ENCODE measurements around the gene CMSS1. TPM values are rescaled to one million over a fixed set of nuclear protein-coding genes. Genes with fewer than 3 reads are reported as not detected.
A peak's percentile ranks its signal among the peaks of the same experiment; 100 is the strongest.

Gene CMSS1
- total and polyA plus RNA-seq, 2 of the 13 experiments (the other 11 are each of a cell fraction or from before 2014, with no cell fraction given) = 6.4 to 48.7 TPM

DNA sequence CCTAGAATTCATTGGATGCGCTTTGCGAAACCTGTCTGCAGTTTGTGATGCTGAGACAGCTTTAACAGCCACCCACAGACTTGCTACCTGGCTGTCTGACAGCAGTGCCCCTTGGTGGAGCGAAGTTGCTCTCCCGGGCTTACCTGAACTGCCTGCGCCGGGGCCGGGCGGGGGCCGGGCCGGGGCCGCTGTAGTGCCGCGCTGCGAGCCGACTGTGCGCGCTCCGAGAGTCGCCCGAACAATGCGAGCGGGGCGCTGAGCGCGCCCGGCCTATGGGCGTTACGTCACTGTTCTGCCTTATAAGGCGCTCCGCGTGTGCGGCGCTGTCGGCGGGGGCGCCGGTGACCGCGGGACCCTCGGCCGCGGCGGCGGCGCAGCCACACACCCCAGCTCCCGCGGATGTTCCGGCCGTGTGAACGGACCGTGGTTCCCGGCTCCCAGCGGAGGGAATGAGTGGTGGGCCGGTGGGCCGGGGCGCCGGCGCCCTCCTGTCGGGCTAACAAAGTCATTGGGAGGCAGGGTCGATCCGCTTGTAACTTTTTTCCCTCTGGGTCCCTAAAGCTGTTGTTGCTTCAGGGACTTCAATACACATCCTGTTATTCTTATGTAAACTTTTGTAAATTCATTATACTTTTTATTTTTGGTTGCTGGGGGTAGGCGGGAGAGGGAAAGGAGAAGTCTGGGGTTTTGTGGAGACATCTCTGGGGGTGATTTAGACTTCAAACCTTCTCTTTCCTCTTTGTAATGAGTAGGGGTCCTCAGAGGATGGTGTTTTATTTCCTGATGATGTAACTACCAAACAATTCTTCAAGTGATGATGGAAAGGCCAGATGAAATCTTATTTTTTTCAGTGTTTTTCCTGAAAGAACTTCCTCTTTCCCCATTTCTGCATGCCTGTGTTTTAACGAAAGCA, 58.5 kb downstream of the CMSS1 start (continued):
- 0 out of 2 replicates have a peak, but pooled peaks have one; percentile 77 for TF ChIP-seq ZNF549 (CRISPR knock-in tag; IDR thresholded peaks at IDR 0.05)
- TF ChIP-seq SALL1 (CRISPR knock-in tag; IDR thresholded peaks at IDR 0.05) = peak; percentile 98
- 0 out of 2 replicates have a peak, but pooled peaks have one; percentile 25 for TF ChIP-seq ZHX2 (IDR thresholded peaks at IDR 0.05; ENCODE audit: low read depth)
- 0 out of 2 replicates have a peak, but pooled peaks have one; percentile 75 for TF ChIP-seq ZHX2 (CRISPR knock-in tag; IDR thresholded peaks at IDR 0.05; ENCODE audit: borderline replicate concordance)
- TF ChIP-seq AGO1 (IDR thresholded peaks at IDR 0.05; ENCODE audit: low read depth, low read length, poor library complexity, severe bottlenecking) = peak; percentile 22
- no peak for TF ChIP-seq U2AF2 (IDR thresholded peaks at IDR 0.05; ENCODE audit: low read depth, low read length)
- TF ChIP-seq ZBTB10 (CRISPR knock-in tag; IDR thresholded peaks at IDR 0.05; ENCODE audit: borderline replicate concordance) = no peak
- no peak for TF ChIP-seq MBNL3 (CRISPR knock-in tag; conservative IDR thresholded peaks at IDR 0.05)
- TF ChIP-seq POLR2AphosphoS2 (IDR thresholded peaks at IDR 0.05; ENCODE audit: low read depth, low read length) = no peak
- TF ChIP-seq DBP (CRISPR knock-in tag; IDR thresholded peaks at IDR 0.05; ENCODE audit: not compliant biosample characterization) = peak; percentile 93
- TF ChIP-seq, protein P1, sequence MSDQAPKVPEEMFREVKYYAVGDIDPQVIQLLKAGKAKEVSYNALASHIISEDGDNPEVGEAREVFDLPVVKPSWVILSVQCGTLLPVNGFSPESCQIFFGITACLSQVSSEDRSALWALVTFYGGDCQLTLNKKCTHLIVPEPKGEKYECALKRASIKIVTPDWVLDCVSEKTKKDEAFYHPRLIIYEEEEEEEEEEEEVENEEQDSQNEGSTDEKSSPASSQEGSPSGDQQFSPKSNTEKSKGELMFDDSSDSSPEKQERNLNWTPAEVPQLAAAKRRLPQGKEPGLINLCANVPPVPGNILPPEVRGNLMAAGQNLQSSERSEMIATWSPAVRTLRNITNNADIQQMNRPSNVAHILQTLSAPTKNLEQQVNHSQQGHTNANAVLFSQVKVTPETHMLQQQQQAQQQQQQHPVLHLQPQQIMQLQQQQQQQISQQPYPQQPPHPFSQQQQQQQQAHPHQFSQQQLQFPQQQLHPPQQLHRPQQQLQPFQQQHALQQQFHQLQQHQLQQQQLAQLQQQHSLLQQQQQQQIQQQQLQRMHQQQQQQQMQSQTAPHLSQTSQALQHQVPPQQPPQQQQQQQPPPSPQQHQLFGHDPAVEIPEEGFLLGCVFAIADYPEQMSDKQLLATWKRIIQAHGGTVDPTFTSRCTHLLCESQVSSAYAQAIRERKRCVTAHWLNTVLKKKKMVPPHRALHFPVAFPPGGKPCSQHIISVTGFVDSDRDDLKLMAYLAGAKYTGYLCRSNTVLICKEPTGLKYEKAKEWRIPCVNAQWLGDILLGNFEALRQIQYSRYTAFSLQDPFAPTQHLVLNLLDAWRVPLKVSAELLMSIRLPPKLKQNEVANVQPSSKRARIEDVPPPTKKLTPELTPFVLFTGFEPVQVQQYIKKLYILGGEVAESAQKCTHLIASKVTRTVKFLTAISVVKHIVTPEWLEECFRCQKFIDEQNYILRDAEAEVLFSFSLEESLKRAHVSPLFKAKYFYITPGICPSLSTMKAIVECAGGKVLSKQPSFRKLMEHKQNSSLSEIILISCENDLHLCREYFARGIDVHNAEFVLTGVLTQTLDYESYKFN (CRISPR knock-in tag; conservative IDR thresholded peaks at IDR 0.05) = peak; percentile 62; the same call in 1 of the 2 replicates
- peak; percentile 69; the same call in 1 of the 2 replicates for TF ChIP-seq ZNF784 (CRISPR knock-in tag; IDR thresholded peaks at IDR 0.05; ENCODE audit: borderline replicate concordance)
- no peak for TF ChIP-seq NFYB (CRISPR knock-in tag; IDR thresholded peaks at IDR 0.05)

Data from HepG2 (cell line).